ENCODE results near the gene DNAJC15.

The DNAJC15 gene

GRCh38 chr13:43002021-43002420 is 21.4 kb upstream of the DNAJC15 start:
- ChIA-PET CTCF (no interaction called here), POLR2A (no interaction called here)
- no peak for DNase-seq (ENCODE audit: extremely low spot score)
- TF ChIP-seq CTCF (IDR thresholded peaks at IDR 0.05; ENCODE audit: control extremely low read depth, extremely low read depth, low read depth, missing control alignments) = no peak

- ChIA-PET POLR2A (no interaction called here), CTCF (interaction anchor here (0.7 kb wide), 1 partner anchor 21 kb away, joined by 3 read pairs; the partner anchor contains the start of gene DNAJC15)
- TF ChIP-seq CTCF (IDR thresholded peaks at IDR 0.05; ENCODE audit: control extremely low read depth, extremely low read depth, low read depth, missing control alignments) = no peak
- DNase-seq (ENCODE audit: extremely low spot score) = no peak
Measured at GRCh38 chr13:43003010-43003409, 20.4 kb upstream of the DNAJC15 start.

GRCh38 chr13:43003729-43004128 is 19.7 kb upstream of the DNAJC15 start:
- ChIA-PET POLR2A (no interaction called here), CTCF (interaction anchor here (0.7 to 0.8 kb wide), 2 partner anchors 12 to 20 kb away, joined by 3 to 4 read pairs; partner anchors contain the start of genes DNAJC15 and EPSTI1)
- no peak for DNase-seq (ENCODE audit: extremely low spot score)
- no peak for TF ChIP-seq CTCF (IDR thresholded peaks at IDR 0.05; ENCODE audit: control extremely low read depth, extremely low read depth, low read depth, missing control alignments)

GRCh38 chr13:43005460-43006236 is 17.7 kb upstream of the DNAJC15 start:
- CTCF ChIA-PET = interaction anchor here (0.9 to 1.3 kb wide), 2 partner anchors 9 to 34 kb away, joined by 3 to 4 read pairs; no protein-coding TSS in a partner anchor
- no peak for TF ChIP-seq CTCF (IDR thresholded peaks at IDR 0.05; ENCODE audit: control extremely low read depth, extremely low read depth, low read depth, missing control alignments)
- POLR2A ChIA-PET = no interaction called here
- DNase-seq (ENCODE audit: extremely low spot score) = no peak

GRCh38 chr13:43006893-43007631 is 16.3 kb upstream of the DNAJC15 start:
- CTCF ChIA-PET = interaction anchor here (0.6 to 1.3 kb wide), 4 partner anchors 9 to 38 kb away, joined by 3 read pairs; no protein-coding TSS in a partner anchor

More at GRCh38 chr13:43006893-43007631, 16.3 kb upstream of the DNAJC15 start:
- no peak for DNase-seq (ENCODE audit: extremely low spot score)
- POLR2A ChIA-PET = no interaction called here
- no peak for TF ChIP-seq CTCF (IDR thresholded peaks at IDR 0.05; ENCODE audit: control extremely low read depth, extremely low read depth, low read depth, missing control alignments)

Measured in GM10248 (cell line).